OCI-LY7 (cell line): ENCODE data around the gene WDR35. TPM values are rescaled to one million over a fixed set of nuclear protein-coding genes. Genes with fewer than 3 reads are reported as not detected.

ENCODE experiments used
- BruUV-seq: library from RNA; stranded (reverse); fragments of 400-500 nt; replicated peaks from 2 replicates; lab custom pipeline; 2021; lab: Mats Ljungman, UMichigan
- CTCF ChIA-PET: fragments of 300-600 bp; sonication (Branson Sonifier 250); formaldehyde crosslinking; loops from one replicate; lab custom pipeline; 2022; ENCODE audit warnings: antibody characterized with exemption; ENCODE audit not compliant: unreplicated experiment; lab: Charles Lee
- POLR2A ChIA-PET: fragments of 300-600 bp; sonication (Branson Sonifier 250); formaldehyde crosslinking; loops from one replicate; lab custom pipeline; 2022; ENCODE audit warnings: antibody characterized with exemption; lab: Charles Lee
- DNase-seq: peaks from one replicate; pipeline ENCODE4 v3.0.0-alpha.2; 2015; ENCODE audit warnings: low spot score
- H2AFZ ChIP-seq: fragments of 200-600 bp; sonication (generic), shearing (Covaris generic); 2 replicates; pipeline ENCODE4 v1.6.1; 2014; ENCODE audit warnings: mild to moderate bottlenecking, antibody characterized with exemption, low read length, moderate library complexity
- H3K27ac ChIP-seq: fragments of 200-600 bp; sonication (generic); 2 replicates; pipeline ENCODE4 v1.5.1; 2014; ENCODE audit warnings: mixed run types, low read depth, mild to moderate bottlenecking, moderate library complexity, low read length, inconsistent platforms; ENCODE audit not compliant: poor library complexity, severe bottlenecking
- H3K36me3 ChIP-seq: fragments of 200-600 bp; sonication (generic); 2 replicates; pipeline ENCODE4 v1.6.1; 2014; ENCODE audit warnings: mild to moderate bottlenecking, antibody characterized with exemption, low read length, moderate library complexity, mixed read lengths; ENCODE audit not compliant: insufficient read depth
- H3K4me1 ChIP-seq: fragments of 200-600 bp; sonication (generic); 2 replicates; pipeline ENCODE4 v1.5.1; 2014; ENCODE audit warnings: mild to moderate bottlenecking, low read length; ENCODE audit not compliant: insufficient read depth, poor library complexity, severe bottlenecking
- H3K4me2 ChIP-seq: fragments of 200-600 bp; sonication (generic); 2 replicates; pipeline ENCODE4 v1.6.1; 2014; ENCODE audit warnings: mild to moderate bottlenecking, low read length
- H3K4me3 ChIP-seq: fragments of 200-600 bp; sonication (generic); 2 replicates; pipeline ENCODE4 v1.5.1; 2014; ENCODE audit warnings: mild to moderate bottlenecking, low read depth, low read length; ENCODE audit not compliant: poor library complexity, severe bottlenecking
- H3K79me2 ChIP-seq: fragments of 200-600 bp; sonication (generic); 2 replicates; pipeline ENCODE4 v1.6.1; 2016; ENCODE audit warnings: low read depth, mild to moderate bottlenecking, low read length, moderate library complexity, mixed read lengths; ENCODE audit not compliant: insufficient read depth
- H3K9me2 ChIP-seq: fragments of 200-600 bp; sonication (generic); 2 replicates; pipeline ENCODE4 v1.6.1; 2016; ENCODE audit warnings: mild to moderate bottlenecking, low read length, mixed read lengths; ENCODE audit not compliant: insufficient read depth
- H3K9me3 ChIP-seq: fragments of 200-600 bp; sonication (generic); 2 replicates; pipeline ENCODE4 v1.6.1; 2014; ENCODE audit warnings: mild to moderate bottlenecking, mixed run types, low read length, mixed read lengths
- H4K20me1 ChIP-seq: fragments of 200-600 bp; sonication (generic); 2 replicates; pipeline ENCODE4 v1.6.1; 2014; ENCODE audit warnings: mild to moderate bottlenecking, antibody characterized with exemption, low read length, moderate library complexity, mixed read lengths; ENCODE audit not compliant: insufficient read depth
- EZH2phosphoT487 ChIP-seq: fragments of 200-600 bp; sonication (generic); IDR thresholded peaks from 2 replicates; pipeline ENCODE4 v1.6.1; 2018; ENCODE audit warnings: low read depth, borderline replicate concordance, mild to moderate bottlenecking, mixed run types, antibody characterized with exemption, low read length, moderate library complexity, mixed read lengths
- intact Hi-C: fragments of 100-400 bp; cut with micrococcal nuclease; formaldehyde crosslinking; loops from one replicate; pipeline ENCODE4 v1.10.0; 2022; ENCODE audit not compliant: unreplicated experiment
- total RNA-seq, 2 experiments: library from RNA; depleted of rRNA in 1 of 2; stranded (reverse); fragments of >200 nt in 1 of 2; shearing (Covaris generic) in 1 of 2; gene quantifications; 2 replicates each; pipeline ENCODE4 v1.2.3, GENCODE V29; 2014 to 2022
- TF ChIP-seq, protein P1 (sequence below): fragments of 200-600 bp; sonication (generic); conservative IDR thresholded peaks from 2 replicates; pipeline ENCODE4 v1.5.1; 2014; ENCODE audit warnings: mild to moderate bottlenecking, antibody characterized with exemption, low read length, moderate library complexity, mixed read lengths

Gene WDR35
- total RNA-seq, 2 experiments from 2014 or later, result 0.06 to 1.5 TPM

- Histone ChIP-seq H3K4me1 (peaks cover 7% of the 10 kb centered on the region), H3K4me3 (no peak overlapping the region), H3K79me2 (no peaks in the 10 kb centered on the region; the same call in 1 of the 2 replicates), H2AFZ (no peak overlapping the region), H4K20me1 (no peaks in the 10 kb centered on the region), H3K4me2 (no peak overlapping the region), H3K9me2 (no peaks in the 10 kb centered on the region), H3K27ac (no peak overlapping the region), H3K36me3 (no peaks in the 10 kb centered on the region; the same call in 1 of the 2 replicates), H3K9me3 (no peaks in the 10 kb centered on the region)
- no TSS peak for BruUV-seq
- ChIA-PET POLR2A (interaction anchor here (1.1 kb wide), 1 partner anchor 9 kb away, joined by 3 read pairs; no protein-coding TSS in a partner anchor), CTCF (no interaction called here)
- DNase-seq, result no peak
- intact Hi-C loops, result loop anchor here (10.0 kb wide), 1 partner anchor 935 kb away; the partner anchor contains the start of gene LDAH
- TF ChIP-seq, protein P1, sequence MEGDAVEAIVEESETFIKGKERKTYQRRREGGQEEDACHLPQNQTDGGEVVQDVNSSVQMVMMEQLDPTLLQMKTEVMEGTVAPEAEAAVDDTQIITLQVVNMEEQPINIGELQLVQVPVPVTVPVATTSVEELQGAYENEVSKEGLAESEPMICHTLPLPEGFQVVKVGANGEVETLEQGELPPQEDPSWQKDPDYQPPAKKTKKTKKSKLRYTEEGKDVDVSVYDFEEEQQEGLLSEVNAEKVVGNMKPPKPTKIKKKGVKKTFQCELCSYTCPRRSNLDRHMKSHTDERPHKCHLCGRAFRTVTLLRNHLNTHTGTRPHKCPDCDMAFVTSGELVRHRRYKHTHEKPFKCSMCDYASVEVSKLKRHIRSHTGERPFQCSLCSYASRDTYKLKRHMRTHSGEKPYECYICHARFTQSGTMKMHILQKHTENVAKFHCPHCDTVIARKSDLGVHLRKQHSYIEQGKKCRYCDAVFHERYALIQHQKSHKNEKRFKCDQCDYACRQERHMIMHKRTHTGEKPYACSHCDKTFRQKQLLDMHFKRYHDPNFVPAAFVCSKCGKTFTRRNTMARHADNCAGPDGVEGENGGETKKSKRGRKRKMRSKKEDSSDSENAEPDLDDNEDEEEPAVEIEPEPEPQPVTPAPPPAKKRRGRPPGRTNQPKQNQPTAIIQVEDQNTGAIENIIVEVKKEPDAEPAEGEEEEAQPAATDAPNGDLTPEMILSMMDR, result no peak
Measured at GRCh38 chr2:19890104-19890503, 99.8 kb downstream of the WDR35 start.

GRCh38 chr2:19888831-19889230 lies 101.1 kb downstream of the WDR35 start:
- POLR2A ChIA-PET, result no interaction called here

GRCh38 chr2:19887510-19887909 lies 102.4 kb downstream of the WDR35 start:
- no peak for DNase-seq
- Histone ChIP-seq H3K79me2 (no peaks in the 10 kb centered on the region), H2AFZ (no peak overlapping the region), H3K9me3 (no peaks in the 10 kb centered on the region), H3K9me2 (no peaks in the 10 kb centered on the region), H4K20me1 (no peaks in the 10 kb centered on the region), H3K4me3 (no peak overlapping the region), H3K4me2 (no peak overlapping the region), H3K27ac (no peak overlapping the region), H3K36me3 (no peaks in the 10 kb centered on the region; the same call in 1 of the 2 replicates), H3K4me1 (peaks cover 5% of the 10 kb centered on the region)
- BruUV-seq, result no TSS peak
- CTCF ChIA-PET, result no interaction called here
- TF ChIP-seq, protein P1, result no peak
- no peak for TF ChIP-seq EZH2phosphoT487
- POLR2A ChIA-PET, result interaction anchor here (1.6 kb wide), 1 partner anchor 9 kb away, joined by 3 read pairs; no protein-coding TSS in a partner anchor
- intact Hi-C loops, result no loop called here

More at GRCh38 chr2:19888831-19889230, 101.1 kb downstream of the WDR35 start:
- no peak for DNase-seq
- Histone ChIP-seq H3K9me3 (no peaks in the 10 kb centered on the region), H3K4me3 (no peak overlapping the region), H3K4me2 (no peak overlapping the region), H3K9me2 (no peaks in the 10 kb centered on the region), H4K20me1 (no peaks in the 10 kb centered on the region), H3K4me1 (peaks cover 7% of the 10 kb centered on the region), H3K79me2 (no peaks in the 10 kb centered on the region), H2AFZ (no peak overlapping the region), H3K27ac (no peak overlapping the region), H3K36me3 (no peaks in the 10 kb centered on the region; the same call in 1 of the 2 replicates)
- CTCF ChIA-PET, result no interaction called here
- intact Hi-C loops, result no loop called here
- no TSS peak for BruUV-seq
- no peak for TF ChIP-seq EZH2phosphoT487
- TF ChIP-seq, protein P1, result no peak
